ENCODE results near the gene SARDH.

DNA sequence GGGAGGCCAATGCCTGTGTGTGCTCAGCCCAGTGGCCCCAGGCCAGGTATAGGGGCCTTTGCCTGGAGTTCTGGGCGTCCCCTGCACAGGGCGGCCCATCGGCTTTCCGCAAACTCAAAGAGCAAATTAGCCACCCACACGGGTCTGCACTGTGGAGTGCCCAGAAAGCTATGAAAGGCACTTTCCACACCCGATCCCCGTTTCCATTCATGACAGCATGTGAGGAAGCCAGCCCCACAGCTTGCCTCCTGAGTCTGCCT, 96.8 kb downstream of the SARDH start:
- TF ChIP-seq, protein P1, sequence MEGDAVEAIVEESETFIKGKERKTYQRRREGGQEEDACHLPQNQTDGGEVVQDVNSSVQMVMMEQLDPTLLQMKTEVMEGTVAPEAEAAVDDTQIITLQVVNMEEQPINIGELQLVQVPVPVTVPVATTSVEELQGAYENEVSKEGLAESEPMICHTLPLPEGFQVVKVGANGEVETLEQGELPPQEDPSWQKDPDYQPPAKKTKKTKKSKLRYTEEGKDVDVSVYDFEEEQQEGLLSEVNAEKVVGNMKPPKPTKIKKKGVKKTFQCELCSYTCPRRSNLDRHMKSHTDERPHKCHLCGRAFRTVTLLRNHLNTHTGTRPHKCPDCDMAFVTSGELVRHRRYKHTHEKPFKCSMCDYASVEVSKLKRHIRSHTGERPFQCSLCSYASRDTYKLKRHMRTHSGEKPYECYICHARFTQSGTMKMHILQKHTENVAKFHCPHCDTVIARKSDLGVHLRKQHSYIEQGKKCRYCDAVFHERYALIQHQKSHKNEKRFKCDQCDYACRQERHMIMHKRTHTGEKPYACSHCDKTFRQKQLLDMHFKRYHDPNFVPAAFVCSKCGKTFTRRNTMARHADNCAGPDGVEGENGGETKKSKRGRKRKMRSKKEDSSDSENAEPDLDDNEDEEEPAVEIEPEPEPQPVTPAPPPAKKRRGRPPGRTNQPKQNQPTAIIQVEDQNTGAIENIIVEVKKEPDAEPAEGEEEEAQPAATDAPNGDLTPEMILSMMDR (IDR thresholded peaks at IDR 0.05): no peak
- TF ChIP-seq POLR2A (IDR thresholded peaks at IDR 0.05): no peak
